IPS-15b (cell line): ENCODE results near the gene SLC39A9.
"Not testable (repeated sequence)": the region's sequence is repeated elsewhere in the genome, so short reads cannot be mapped to it uniquely, and the experiment has no call there.

Source experiments
- H3K27me3 ChIP-seq: one replicate; pipeline ENCODE4 v1.6.1; 2013; ENCODE audit warnings: low read length; ENCODE audit not compliant: control insufficient read depth, insufficient read depth
- H3K36me3 ChIP-seq: one replicate; pipeline ENCODE4 v1.6.1; 2013; ENCODE audit warnings: low read length; ENCODE audit not compliant: control insufficient read depth, insufficient read depth
- H3K4me1 ChIP-seq: one replicate; pipeline ENCODE4 v1.6.1; 2013; ENCODE audit warnings: mild to moderate bottlenecking, low read length; ENCODE audit not compliant: control insufficient read depth, insufficient read depth
- H3K4me3 ChIP-seq: one replicate; pipeline ENCODE4 v1.5.1; 2013; ENCODE audit warnings: low read depth, low read length
- H3K9ac ChIP-seq: one replicate; pipeline ENCODE4 v1.6.1; 2013; ENCODE audit warnings: low read depth, mild to moderate bottlenecking, low read length
- H3K9me3 ChIP-seq: one replicate; pipeline ENCODE4 v1.6.1; 2013; ENCODE audit warnings: mild to moderate bottlenecking, low read length; ENCODE audit not compliant: control insufficient read depth, insufficient read depth

SLC39A9 gene

DNA sequence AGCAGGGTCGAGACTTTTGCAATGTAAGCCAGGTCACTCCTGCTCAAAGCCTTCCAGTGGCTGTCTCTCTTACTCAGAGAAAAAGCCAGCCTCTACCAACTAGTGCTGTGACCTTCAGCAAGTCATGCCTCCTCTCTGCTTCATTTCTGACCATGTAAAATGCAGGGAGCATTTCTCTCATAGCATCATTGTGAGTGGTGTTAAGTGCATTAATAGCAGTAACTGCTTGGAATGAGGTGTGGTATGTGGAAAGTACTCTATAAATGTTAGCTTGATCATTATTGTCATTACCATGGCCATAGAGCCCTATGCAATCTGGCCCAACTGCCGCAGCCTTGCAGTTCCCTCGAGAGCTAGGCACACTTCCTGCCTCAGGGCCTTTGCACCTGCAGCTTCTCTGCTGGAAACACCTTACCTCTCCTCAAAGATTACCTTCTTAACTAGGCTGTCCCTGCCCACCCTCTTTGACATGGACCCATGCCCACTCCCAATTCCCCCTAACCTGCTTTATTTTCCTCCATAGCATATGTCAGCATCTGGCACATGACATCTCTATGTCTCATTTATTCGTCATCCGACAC lies 96.9 kb downstream of the SLC39A9 start:
- Histone ChIP-seq H3K9ac (no peak overlapping the region), H3K9me3 (no peaks in the 10 kb centered on the region), H3K4me3 (no peak overlapping the region), H3K4me1 (no peaks in the 10 kb centered on the region), H3K36me3 (no peaks in the 10 kb centered on the region), H3K27me3 (peaks cover 2% of the 10 kb centered on the region)

DNA sequence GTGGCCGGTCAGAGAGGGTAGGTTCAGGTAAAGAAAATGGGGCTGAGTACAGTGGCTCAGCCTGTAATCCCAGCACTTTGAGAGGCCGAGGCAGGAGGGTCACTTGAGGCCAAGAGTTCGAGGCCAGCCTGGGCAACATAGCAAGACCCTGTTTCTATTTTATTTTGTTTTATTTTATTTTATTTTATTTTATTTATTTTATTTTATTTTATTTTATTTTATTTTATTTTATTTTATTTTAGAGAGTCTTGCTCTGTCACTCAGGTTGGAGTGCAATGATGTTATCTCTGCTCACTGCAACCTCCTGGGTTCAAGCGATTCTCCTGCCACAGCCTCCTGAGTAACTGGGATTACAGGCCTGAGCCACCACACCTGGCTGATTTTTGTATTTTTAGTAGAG lies 99.4 kb downstream of the SLC39A9 start:
- H3K4me1 ChIP-seq, H3K9me3 ChIP-seq, H3K27me3 ChIP-seq, H3K36me3 ChIP-seq, H3K4me3 ChIP-seq, H3K9ac ChIP-seq: not testable (repeated sequence)

DNA sequence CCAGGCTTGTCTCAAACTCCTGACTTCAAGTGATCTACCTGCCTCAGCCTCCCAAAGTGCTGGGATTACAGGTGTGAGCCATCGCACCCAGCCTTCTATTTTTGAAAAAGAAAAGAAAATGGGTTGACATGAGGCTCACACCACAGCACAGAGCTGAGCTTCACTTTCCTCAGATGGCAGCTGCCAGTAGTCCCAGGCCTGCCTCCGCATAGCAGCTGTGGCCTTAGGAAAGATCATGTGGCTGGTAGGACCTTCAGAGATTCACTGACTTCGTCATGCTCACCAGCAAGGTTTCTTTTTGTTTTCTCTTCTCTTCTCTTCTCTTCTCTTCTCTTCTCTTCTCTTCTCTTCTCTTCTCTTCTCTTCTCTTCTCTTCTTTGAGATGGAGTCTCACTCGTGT lies 99.8 kb downstream of the SLC39A9 start:
- not testable (repeated sequence) for H3K36me3 ChIP-seq, H3K4me3 ChIP-seq, H3K4me1 ChIP-seq

DNA sequence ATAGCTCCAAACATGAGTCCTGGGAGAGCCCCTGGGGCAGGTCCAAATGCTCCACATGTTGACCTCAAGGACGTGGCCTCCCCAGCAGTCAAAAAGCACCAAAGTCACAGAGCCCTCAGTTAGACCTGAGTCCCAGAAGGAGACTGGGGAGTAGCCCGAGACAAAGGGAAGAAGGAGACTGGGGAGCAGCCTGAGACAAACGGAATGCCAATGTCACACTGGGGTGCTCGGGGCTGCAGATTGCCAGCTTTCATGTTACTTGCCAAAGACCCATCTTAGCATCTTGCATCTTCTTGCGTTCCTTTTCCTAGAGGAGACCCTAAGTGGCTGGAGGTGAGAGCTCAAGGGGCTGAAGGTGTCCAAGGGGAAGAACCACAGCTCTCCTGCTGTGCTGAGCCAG lies 100.9 kb downstream of the SLC39A9 start:
- H3K27me3 ChIP-seq = peaks cover 16% of the 10 kb centered on the region
- H3K4me3 ChIP-seq = no peak overlapping the region
- H3K9ac ChIP-seq = no peak overlapping the region

More for the DNA sequence above, 99.8 kb downstream of the SLC39A9 start:
- H3K27me3 ChIP-seq = peaks cover 13% of the 10 kb centered on the region
- not testable (repeated sequence) for H3K9ac ChIP-seq, H3K9me3 ChIP-seq

DNA sequence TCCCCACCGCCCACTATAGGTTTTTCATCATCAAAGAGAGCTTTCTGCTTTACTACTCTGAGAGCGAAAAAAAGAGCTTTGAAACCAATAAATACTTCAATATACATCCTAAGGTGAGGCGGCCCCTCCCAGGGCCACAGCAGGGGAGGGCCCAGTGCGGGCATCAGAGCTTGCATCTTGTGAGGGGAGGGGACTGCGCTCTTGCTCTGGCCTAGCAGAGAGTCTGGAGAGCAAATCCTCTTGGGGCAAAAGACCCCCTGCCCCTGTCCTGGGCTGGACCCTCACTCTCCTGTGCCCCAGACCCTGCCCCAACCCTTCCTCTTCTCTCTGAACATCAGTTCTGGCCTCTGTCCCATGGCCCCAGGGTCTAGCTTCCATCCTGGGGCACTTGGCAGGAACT lies 101.6 kb downstream of the SLC39A9 start:
- Histone ChIP-seq H3K4me1 (peaks cover 3% of the 10 kb centered on the region), H3K9ac (no peak overlapping the region), H3K36me3 (no peaks in the 10 kb centered on the region), H3K9me3 (no peaks in the 10 kb centered on the region), H3K27me3 (peaks cover 14% of the 10 kb centered on the region), H3K4me3 (no peak overlapping the region)

More for the DNA sequence above, 100.9 kb downstream of the SLC39A9 start:
- Histone ChIP-seq H3K4me1 (peaks cover 3% of the 10 kb centered on the region), H3K9me3 (no peaks in the 10 kb centered on the region), H3K36me3 (no peaks in the 10 kb centered on the region)

DNA sequence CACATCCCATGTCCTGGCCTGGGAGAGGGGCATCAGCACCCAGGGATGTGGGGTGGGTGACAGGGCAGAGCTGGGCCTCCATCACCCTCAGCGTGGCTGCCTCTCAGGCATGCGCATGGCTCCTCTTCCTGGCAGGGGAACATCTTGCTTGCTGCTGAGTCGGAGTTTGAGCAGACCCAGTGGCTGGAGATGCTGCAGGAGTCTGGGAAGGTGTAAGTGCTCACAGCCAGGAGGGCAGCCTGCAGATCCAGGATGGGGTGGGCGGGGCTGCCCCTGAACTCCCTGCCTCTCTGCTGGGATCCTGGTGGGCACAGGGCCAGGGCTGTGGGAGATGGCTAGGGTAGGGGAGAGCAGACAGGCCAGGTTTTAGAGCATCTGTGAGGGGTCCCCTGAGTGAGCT lies 102.2 kb downstream of the SLC39A9 start:
- H3K4me3 ChIP-seq = no peak overlapping the region
- no peaks in the 10 kb centered on the region for H3K36me3 ChIP-seq
- H3K27me3 ChIP-seq = peaks cover 14% of the 10 kb centered on the region
- H3K9ac ChIP-seq = no peak overlapping the region
- no peaks in the 10 kb centered on the region for H3K9me3 ChIP-seq
- peaks cover 3% of the 10 kb centered on the region for H3K4me1 ChIP-seq

DNA sequence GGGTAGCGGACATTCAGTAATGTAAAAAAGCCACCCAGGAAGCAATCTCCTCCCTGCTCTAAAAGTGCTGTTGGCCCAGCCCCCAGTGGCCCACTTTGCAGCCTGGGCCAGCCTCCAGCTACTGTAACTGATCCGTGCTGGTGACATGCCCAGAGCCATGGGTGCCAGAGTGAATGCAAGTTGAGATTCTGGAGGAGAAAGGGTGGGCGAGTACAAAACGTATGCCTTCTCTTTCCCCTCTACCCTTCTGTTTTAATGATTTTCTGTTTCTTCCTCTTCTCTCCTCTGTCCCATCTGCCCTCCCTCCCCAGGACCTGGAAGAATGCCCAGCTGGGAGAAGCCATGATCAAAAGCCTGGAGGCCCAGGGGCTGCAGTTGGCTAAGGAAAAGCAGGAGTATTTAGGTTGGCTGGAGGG lies 102.9 kb downstream of the SLC39A9 start:
- no peaks in the 10 kb centered on the region for H3K36me3 ChIP-seq
- no peaks in the 10 kb centered on the region for H3K9me3 ChIP-seq
- H3K4me1 ChIP-seq = peaks cover 3% of the 10 kb centered on the region
- no peak overlapping the region for H3K4me3 ChIP-seq
- no peak overlapping the region for H3K9ac ChIP-seq
- peaks cover 14% of the 10 kb centered on the region for H3K27me3 ChIP-seq

DNA sequence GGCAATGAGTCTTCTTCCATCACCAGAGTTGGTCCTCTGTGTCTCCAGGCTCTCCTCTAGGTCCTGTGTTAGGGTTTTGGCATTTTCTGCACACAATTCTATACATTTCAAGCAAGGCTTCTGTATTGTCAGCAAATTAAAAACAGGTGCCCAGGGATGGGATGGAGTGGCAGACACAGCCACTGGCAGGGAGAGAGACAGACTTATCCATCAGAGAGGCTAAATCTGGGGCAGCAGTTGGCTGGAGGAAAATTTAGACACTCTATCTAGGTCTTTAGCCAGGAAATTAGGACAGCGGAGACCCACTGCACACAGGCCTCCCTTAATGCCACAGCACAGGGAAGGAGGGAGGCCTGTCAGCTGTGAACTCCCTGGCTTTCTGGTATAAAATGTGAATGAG lies 106.3 kb downstream of the SLC39A9 start:
- H3K36me3 ChIP-seq = no peaks in the 10 kb centered on the region
- H3K4me3 ChIP-seq = no peak overlapping the region
- H3K4me1 ChIP-seq = peaks cover 3% of the 10 kb centered on the region
- no peak overlapping the region for H3K9ac ChIP-seq
- H3K9me3 ChIP-seq = no peaks in the 10 kb centered on the region
- H3K27me3 ChIP-seq = peaks cover 14% of the 10 kb centered on the region

DNA sequence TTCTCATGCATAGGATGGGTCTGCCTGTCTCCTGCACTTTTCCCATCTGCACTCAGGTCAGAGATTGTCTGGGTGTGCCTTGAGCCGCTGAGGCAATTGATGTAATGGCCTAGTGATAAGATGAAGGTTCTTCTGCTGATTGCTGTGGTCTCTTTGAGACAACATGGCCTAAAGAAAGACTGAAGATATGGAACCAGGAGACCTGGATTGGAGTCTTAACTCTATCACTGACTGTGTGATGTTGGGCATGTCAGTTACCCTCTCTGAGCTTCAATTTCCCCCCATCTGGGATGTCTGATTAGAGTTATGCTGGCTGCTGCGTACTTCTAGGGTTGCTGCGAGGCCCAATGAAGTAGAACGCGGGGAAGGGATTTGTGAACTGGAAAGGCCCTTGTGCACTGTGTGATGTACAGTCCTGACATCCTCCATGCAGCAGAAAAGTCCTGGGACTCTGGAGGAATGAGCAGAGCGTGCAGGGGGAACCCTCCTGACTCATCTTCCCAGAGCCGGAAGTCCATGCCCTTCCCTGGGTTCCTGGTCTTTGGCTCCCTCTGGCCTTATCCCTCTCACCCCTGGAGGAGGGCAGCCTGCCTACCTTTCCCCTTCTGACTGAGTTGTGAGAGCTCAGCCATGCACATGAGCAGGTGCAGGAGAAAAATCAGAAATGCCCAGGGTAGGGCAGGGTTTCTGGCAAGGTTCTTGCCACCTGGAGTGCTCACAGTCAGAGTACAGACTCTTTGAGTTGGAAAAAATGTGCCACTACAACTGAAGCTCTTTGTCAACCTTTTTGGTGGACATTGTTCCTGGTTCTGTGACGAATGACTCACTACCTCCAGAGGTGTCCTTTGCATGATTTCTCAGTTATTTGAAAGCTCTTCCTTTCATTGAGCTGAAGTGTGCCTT lies 107.1 kb downstream of the SLC39A9 start:
- peaks cover 14% of the 10 kb centered on the region for H3K27me3 ChIP-seq
- peaks cover 3% of the 10 kb centered on the region for H3K4me1 ChIP-seq
- no peak overlapping the region for H3K4me3 ChIP-seq
- no peak overlapping the region for H3K9ac ChIP-seq
- H3K36me3 ChIP-seq = no peaks in the 10 kb centered on the region
- no peaks in the 10 kb centered on the region for H3K9me3 ChIP-seq

DNA sequence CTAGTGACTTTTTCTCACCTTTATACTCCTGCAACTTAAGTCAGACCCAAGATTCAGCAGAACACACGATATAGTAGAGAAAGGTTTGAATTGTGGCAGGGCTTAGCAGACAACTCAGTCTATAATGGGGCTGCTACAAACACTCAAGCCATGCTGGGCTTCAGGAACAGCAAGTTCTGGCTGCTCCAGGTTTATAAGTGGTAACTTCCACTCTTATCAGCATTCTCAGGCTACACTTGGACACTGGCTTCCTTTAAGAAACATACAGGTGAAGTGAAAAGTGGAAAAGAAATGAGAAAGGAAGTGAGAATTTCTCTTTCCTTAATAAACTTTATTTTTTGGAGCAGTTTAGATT lies 107.7 kb downstream of the SLC39A9 start:
- Histone ChIP-seq H3K9me3 (no peaks in the 10 kb centered on the region), H3K9ac (no peak overlapping the region), H3K27me3 (peaks cover 14% of the 10 kb centered on the region), H3K4me1 (peaks cover 3% of the 10 kb centered on the region), H3K36me3 (no peaks in the 10 kb centered on the region), H3K4me3 (no peak overlapping the region)
